22Rv1 (cell line): ENCODE data around the gene SLC4A1.

Experiments
- ZFX ChIP-seq: fragments of 450-650 bp; IDR thresholded peaks from 2 replicates; pipeline ENCODE4 v1.6.1; 2017; ENCODE audit warnings: antibody characterized with exemption, borderline replicate concordance
- TF ChIP-seq, protein P1 (sequence below): fragments of 450-650 bp; IDR thresholded peaks from 2 replicates; pipeline ENCODE4 v1.5.1; 2017; ENCODE audit warnings: mild to moderate bottlenecking

DNA sequence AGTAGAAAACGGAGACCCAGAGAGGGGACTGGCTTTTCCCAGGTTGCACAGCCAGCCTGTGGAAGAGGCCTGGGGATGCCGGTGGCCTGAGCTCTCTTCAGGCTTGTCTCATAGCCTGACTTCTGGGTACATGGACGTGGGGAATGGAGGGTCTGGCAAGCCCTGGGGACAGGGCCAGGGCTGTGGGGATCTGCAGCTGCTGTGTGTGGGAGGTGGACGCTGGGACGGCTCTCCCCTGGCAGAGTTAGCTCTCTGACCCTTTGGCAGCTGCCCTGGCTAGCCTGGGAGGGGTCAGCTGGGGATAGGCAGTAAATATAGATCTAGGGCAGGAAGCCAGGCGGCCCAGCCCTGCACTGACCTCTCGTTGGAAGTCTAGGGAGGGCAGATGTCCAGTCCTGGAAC is 20.5 kb downstream of the SLC4A1 start:
- TF ChIP-seq, protein P1, sequence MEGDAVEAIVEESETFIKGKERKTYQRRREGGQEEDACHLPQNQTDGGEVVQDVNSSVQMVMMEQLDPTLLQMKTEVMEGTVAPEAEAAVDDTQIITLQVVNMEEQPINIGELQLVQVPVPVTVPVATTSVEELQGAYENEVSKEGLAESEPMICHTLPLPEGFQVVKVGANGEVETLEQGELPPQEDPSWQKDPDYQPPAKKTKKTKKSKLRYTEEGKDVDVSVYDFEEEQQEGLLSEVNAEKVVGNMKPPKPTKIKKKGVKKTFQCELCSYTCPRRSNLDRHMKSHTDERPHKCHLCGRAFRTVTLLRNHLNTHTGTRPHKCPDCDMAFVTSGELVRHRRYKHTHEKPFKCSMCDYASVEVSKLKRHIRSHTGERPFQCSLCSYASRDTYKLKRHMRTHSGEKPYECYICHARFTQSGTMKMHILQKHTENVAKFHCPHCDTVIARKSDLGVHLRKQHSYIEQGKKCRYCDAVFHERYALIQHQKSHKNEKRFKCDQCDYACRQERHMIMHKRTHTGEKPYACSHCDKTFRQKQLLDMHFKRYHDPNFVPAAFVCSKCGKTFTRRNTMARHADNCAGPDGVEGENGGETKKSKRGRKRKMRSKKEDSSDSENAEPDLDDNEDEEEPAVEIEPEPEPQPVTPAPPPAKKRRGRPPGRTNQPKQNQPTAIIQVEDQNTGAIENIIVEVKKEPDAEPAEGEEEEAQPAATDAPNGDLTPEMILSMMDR, result no peak
- no peak for TF ChIP-seq ZFX
